GM12878 (cell line): Measurements from ENCODE around the gene PPP1R14B. TPM values are rescaled to one million over a fixed set of nuclear protein-coding genes. Genes with fewer than 3 reads are reported as not detected.

Experiments used
- BCL11A ChIP-seq: IDR thresholded peaks from 2 replicates; pipeline ENCODE4 v1.6.1; 2011; ENCODE audit warnings: low read depth, low read length
- DPF2 ChIP-seq: fragments of 450-650 bp; IDR thresholded peaks from 2 replicates; pipeline ENCODE4 v1.6.1; 2017; ENCODE audit warnings: mild to moderate bottlenecking
- FOS ChIP-seq: IDR thresholded peaks from 3 replicates; pipeline ENCODE4 v1.6.1; 2011; ENCODE audit warnings: borderline replicate concordance; ENCODE audit not compliant: insufficient read length; ENCODE audit errors: extremely low read depth
- HCFC1 ChIP-seq: fragments of 150-350 bp; IDR thresholded peaks from 2 replicates; pipeline ENCODE4 v1.6.1; 2014; ENCODE audit warnings: low read length
- IKZF1 ChIP-seq: fragments of 450-650 bp; conservative IDR thresholded peaks from 2 replicates; pipeline ENCODE4 v1.6.1; 2017; ENCODE audit warnings: antibody characterized with exemption, mild to moderate bottlenecking
- JUND ChIP-seq: IDR thresholded peaks from 2 replicates; pipeline ENCODE4 v1.6.1; 2012; ENCODE audit warnings: low read depth, mild to moderate bottlenecking, low read length, improper control_type of control experiment, moderate library complexity
- MTA3 ChIP-seq: IDR thresholded peaks from 2 replicates; pipeline ENCODE4 v1.6.1; 2012; ENCODE audit warnings: low read length, inconsistent platforms, borderline replicate concordance
- MYB ChIP-seq: fragments of 150-350 bp; IDR thresholded peaks from 2 replicates; pipeline ENCODE4 v1.6.1; 2014; ENCODE audit warnings: mild to moderate bottlenecking, low read depth, low read length, borderline replicate concordance
- POLR2A ChIP-seq: IDR thresholded peaks from 2 replicates; pipeline ENCODE4 v1.6.1; 2011; ENCODE audit warnings: low read depth, mild to moderate bottlenecking, low read length
- POLR2AphosphoS5 ChIP-seq: IDR thresholded peaks from 2 replicates; pipeline ENCODE4 v1.6.1; 2011; ENCODE audit warnings: mild to moderate bottlenecking, low read length, inconsistent platforms
- RAD51 ChIP-seq: fragments of 450-650 bp; IDR thresholded peaks from 2 replicates; pipeline ENCODE4 v1.6.1; 2016; ENCODE audit warnings: moderate library complexity, mild to moderate bottlenecking, inconsistent platforms
- RCOR1 ChIP-seq: conservative IDR thresholded peaks from 2 replicates; pipeline ENCODE4 v1.6.1; 2012; ENCODE audit warnings: low read depth, low read length, improper control_type of control experiment
- SMAD1 ChIP-seq: fragments of 450-650 bp; IDR thresholded peaks from 2 replicates; pipeline ENCODE4 v1.6.1; 2018; ENCODE audit warnings: mild to moderate bottlenecking, low read depth; ENCODE audit not compliant: partially characterized antibody
- SMARCA5 ChIP-seq: fragments of 450-650 bp; IDR thresholded peaks from 2 replicates; pipeline ENCODE4 v1.6.1; 2017; ENCODE audit warnings: mild to moderate bottlenecking
- STAT1 ChIP-seq: fragments of 450-650 bp; conservative IDR thresholded peaks from 2 replicates; pipeline ENCODE4 v1.6.1; 2014; ENCODE audit warnings: antibody characterized with exemption, mild to moderate bottlenecking
- TCF3 ChIP-seq: IDR thresholded peaks from 2 replicates; pipeline ENCODE4 v1.6.1; 2012; ENCODE audit warnings: low read depth, mild to moderate bottlenecking, low read length, borderline replicate concordance; ENCODE audit not compliant: insufficient read depth
- TCF7 ChIP-seq: IDR thresholded peaks from 2 replicates; pipeline ENCODE4 v1.6.1; 2014; ENCODE audit warnings: antibody characterized with exemption, borderline replicate concordance
- WRNIP1 ChIP-seq: IDR thresholded peaks from 2 replicates; pipeline ENCODE4 v1.6.1; 2011; ENCODE audit warnings: low read depth, low read length, improper control_type of control experiment, borderline replicate concordance
- polyA plus RNA-seq, 11 experiments: library from polyadenylated mRNA; depleted of rRNA in 4 of 11; unstranded in 6 of 11; stranded (reverse) in 5 of 11; fragments of >200 nt; fragmentation: Nextera tagmentation in 4 of 11; fragmentation: Illumina TruSeq in 1 of 11; extraction: Ambion mirVana in 4 of 11; extraction: Trizol in 1 of 11; gene quantifications; 1 replicate in 1 of 11; 2 replicates in 10 of 11; pipeline versions ENCODE4 v1.2.1 to v1.2.3, GENCODE V29; 2011 to 2016; ENCODE audit warnings: inconsistent platforms in 2 of 11, missing spikeins in 2 of 11, low read depth in 1 of 11
- total RNA-seq, 4 experiments: library from RNA; depleted of rRNA in 3 of 4; stranded (reverse); fragments of >200 nt in 3 of 4; fragmentation: Illumina TruSeq in 1 of 4; extraction: Trizol in 1 of 4; gene quantifications; 2 replicates each; pipeline versions ENCODE4 v1.2.1 to v1.2.3, GENCODE V29; 2013 to 2021
- TF ChIP-seq, protein P1 (sequence below): IDR thresholded peaks from 2 replicates; pipeline ENCODE4 v1.6.1; 2012; ENCODE audit warnings: low read depth, low read length, improper control_type of control experiment
- TF ChIP-seq, protein P2 (sequence below): fragments of 150-350 bp; IDR thresholded peaks from 2 replicates; pipeline ENCODE4 v1.6.1; 2016; ENCODE audit warnings: low read depth, low read length
- TF ChIP-seq, protein P3 (sequence below): fragments of 450-650 bp; IDR thresholded peaks from 2 replicates; pipeline ENCODE4 v1.6.1; 2014; ENCODE audit warnings: mild to moderate bottlenecking
- TF ChIP-seq, protein P4 (sequence below): fragments of 450-650 bp; IDR thresholded peaks from 2 replicates; pipeline ENCODE4 v1.6.1; 2017; ENCODE audit warnings: mild to moderate bottlenecking, moderate library complexity

The PPP1R14B gene
- total and polyA plus RNA-seq, 10 of the 15 experiments (the other 5 are each of a cell fraction or from before 2014, with no cell fraction given), result 8.4 to 283 (median 124) TPM

DNA sequence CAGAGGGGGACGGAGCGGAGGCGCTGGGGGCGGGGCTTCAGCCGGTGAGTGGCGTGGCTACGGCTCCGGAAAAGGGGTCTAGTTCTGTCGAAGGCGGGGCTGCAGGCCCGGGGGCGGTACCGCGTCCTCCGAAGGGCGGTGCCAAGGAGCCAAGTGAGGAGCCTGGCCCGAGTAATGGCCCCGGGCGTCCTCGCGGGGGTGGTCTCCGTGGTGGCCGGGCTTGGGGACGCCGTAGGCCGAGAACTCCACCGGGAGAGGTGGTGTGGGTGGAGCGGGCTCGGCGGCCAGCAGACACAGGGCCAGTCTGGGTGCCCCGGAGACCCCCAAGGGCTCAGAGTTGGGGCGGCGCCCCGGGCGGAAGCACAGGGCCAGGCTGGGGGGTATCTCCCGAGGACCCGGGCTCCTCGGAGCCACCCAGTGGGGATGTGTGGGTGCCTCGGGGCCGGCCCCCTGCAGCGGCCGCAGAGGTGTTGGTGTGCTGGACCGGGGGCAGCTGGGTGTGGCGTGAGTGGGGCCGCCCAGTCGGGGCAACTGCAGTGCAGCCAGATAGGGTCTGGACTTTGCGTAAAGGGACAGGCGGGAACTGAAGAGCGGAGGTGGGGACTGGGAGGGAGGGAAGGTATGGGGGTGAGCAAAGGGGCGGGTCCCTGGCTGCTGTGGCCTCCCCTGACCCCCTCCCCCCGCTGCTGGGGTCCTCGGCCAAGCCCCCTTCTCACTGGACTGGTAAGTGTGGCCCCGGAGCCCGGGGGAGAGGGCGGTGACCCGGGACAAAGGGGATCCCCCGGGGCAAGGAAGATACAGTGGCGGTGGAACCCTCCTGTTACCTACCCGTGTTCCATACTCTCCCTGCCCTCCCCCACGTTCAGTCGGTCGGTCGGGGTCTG, 5.0 kb downstream of the PPP1R14B start (continued):
- TF ChIP-seq TCF3 (no peak), MYB (no peak), HCFC1 (peak; percentile 25; the same call in 1 of the 2 replicates), RAD51 (no peak), IKZF1 (peak; percentile 45), TCF7 (no peak), JUND (no peak), POLR2AphosphoS5 (peak; percentile 45; the same call in 1 of the 2 replicates), DPF2 (peak; percentile 65), WRNIP1 (no peak), SMARCA5 (no peak; the same call in 1 of the 2 replicates), BCL11A (0 out of 2 replicates have a peak, but pooled peaks have one; percentile 2), FOS (no peak), POLR2A (peak; percentile 70), MTA3 (no peak), STAT1 (no peak), SMAD1 (no peak), RCOR1 (no peak)
- TF ChIP-seq, protein P1, sequence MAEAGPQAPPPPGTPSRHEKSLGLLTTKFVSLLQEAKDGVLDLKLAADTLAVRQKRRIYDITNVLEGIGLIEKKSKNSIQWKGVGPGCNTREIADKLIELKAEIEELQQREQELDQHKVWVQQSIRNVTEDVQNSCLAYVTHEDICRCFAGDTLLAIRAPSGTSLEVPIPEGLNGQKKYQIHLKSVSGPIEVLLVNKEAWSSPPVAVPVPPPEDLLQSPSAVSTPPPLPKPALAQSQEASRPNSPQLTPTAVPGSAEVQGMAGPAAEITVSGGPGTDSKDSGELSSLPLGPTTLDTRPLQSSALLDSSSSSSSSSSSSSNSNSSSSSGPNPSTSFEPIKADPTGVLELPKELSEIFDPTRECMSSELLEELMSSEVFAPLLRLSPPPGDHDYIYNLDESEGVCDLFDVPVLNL, result no peak
- TF ChIP-seq, protein P2, sequence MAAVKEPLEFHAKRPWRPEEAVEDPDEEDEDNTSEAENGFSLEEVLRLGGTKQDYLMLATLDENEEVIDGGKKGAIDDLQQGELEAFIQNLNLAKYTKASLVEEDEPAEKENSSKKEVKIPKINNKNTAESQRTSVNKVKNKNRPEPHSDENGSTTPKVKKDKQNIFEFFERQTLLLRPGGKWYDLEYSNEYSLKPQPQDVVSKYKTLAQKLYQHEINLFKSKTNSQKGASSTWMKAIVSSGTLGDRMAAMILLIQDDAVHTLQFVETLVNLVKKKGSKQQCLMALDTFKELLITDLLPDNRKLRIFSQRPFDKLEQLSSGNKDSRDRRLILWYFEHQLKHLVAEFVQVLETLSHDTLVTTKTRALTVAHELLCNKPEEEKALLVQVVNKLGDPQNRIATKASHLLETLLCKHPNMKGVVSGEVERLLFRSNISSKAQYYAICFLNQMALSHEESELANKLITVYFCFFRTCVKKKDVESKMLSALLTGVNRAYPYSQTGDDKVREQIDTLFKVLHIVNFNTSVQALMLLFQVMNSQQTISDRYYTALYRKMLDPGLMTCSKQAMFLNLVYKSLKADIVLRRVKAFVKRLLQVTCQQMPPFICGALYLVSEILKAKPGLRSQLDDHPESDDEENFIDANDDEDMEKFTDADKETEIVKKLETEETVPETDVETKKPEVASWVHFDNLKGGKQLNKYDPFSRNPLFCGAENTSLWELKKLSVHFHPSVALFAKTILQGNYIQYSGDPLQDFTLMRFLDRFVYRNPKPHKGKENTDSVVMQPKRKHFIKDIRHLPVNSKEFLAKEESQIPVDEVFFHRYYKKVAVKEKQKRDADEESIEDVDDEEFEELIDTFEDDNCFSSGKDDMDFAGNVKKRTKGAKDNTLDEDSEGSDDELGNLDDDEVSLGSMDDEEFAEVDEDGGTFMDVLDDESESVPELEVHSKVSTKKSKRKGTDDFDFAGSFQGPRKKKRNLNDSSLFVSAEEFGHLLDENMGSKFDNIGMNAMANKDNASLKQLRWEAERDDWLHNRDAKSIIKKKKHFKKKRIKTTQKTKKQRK, result no peak
- TF ChIP-seq, protein P3, sequence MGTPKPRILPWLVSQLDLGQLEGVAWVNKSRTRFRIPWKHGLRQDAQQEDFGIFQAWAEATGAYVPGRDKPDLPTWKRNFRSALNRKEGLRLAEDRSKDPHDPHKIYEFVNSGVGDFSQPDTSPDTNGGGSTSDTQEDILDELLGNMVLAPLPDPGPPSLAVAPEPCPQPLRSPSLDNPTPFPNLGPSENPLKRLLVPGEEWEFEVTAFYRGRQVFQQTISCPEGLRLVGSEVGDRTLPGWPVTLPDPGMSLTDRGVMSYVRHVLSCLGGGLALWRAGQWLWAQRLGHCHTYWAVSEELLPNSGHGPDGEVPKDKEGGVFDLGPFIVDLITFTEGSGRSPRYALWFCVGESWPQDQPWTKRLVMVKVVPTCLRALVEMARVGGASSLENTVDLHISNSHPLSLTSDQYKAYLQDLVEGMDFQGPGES, result no peak
- TF ChIP-seq, protein P4, sequence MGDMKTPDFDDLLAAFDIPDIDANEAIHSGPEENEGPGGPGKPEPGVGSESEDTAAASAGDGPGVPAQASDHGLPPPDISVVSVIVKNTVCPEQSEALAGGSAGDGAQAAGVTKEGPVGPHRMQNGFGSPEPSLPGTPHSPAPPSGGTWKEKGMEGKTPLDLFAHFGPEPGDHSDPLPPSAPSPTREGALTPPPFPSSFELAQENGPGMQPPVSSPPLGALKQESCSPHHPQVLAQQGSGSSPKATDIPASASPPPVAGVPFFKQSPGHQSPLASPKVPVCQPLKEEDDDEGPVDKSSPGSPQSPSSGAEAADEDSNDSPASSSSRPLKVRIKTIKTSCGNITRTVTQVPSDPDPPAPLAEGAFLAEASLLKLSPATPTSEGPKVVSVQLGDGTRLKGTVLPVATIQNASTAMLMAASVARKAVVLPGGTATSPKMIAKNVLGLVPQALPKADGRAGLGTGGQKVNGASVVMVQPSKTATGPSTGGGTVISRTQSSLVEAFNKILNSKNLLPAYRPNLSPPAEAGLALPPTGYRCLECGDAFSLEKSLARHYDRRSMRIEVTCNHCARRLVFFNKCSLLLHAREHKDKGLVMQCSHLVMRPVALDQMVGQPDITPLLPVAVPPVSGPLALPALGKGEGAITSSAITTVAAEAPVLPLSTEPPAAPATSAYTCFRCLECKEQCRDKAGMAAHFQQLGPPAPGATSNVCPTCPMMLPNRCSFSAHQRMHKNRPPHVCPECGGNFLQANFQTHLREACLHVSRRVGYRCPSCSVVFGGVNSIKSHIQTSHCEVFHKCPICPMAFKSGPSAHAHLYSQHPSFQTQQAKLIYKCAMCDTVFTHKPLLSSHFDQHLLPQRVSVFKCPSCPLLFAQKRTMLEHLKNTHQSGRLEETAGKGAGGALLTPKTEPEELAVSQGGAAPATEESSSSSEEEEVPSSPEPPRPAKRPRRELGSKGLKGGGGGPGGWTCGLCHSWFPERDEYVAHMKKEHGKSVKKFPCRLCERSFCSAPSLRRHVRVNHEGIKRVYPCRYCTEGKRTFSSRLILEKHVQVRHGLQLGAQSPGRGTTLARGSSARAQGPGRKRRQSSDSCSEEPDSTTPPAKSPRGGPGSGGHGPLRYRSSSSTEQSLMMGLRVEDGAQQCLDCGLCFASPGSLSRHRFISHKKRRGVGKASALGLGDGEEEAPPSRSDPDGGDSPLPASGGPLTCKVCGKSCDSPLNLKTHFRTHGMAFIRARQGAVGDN, result no peak
